Caco-2 (cell line): ENCODE results near the gene RAI1. TPM values are rescaled to one million over a fixed set of nuclear protein-coding genes. Genes with fewer than 3 reads are reported as not detected.

Source experiments
- BruUV-seq: library from RNA; stranded (reverse); fragments of 400-500 nt; replicated peaks from 2 replicates; lab custom pipeline; 2021; lab: Mats Ljungman, UMichigan
- CTCF ChIA-PET: fragments of 300-600 bp; sonication (Branson Sonifier 250); formaldehyde crosslinking; loops from one replicate; lab custom pipeline; 2022; ENCODE audit warnings: antibody characterized with exemption; lab: Charles Lee
- POLR2A ChIA-PET: fragments of 300-600 bp; sonication (Branson Sonifier 250); formaldehyde crosslinking; loops from one replicate; lab custom pipeline; 2022; ENCODE audit warnings: antibody characterized with exemption; lab: Charles Lee
- DNase-seq, 2 experiments: peaks; one replicate each; pipeline versions ENCODE4 v3.0.0 to v3.0.0-alpha.2; 2020 to 2022
- H3K27me3 ChIP-seq: replicated peaks from 2 replicates; pipeline ENCODE4 v1.6.0; 2011; ENCODE audit warnings: low read length; ENCODE audit not compliant: control insufficient read depth, insufficient read depth
- H3K36me3 ChIP-seq: 2 replicates; pipeline ENCODE4 v1.5.1; 2011; ENCODE audit warnings: low read length; ENCODE audit not compliant: control insufficient read depth, insufficient read depth
- H3K4me1 ChIP-seq: fragments of 250-450 bp; sonication (Bioruptor Pico); 2 replicates; pipeline ENCODE4 v1.5.1; 2020; ENCODE audit warnings: mild to moderate bottlenecking
- H3K4me3 ChIP-seq: 2 replicates; pipeline ENCODE4 v1.5.1; 2011; ENCODE audit warnings: low read depth, mild to moderate bottlenecking, control low read depth, low read length
- H3K9me3 ChIP-seq: fragments of 250-450 bp; sonication (Bioruptor Pico); 2 replicates; pipeline ENCODE4 v1.5.1; 2020; ENCODE audit warnings: mild to moderate bottlenecking, moderate library complexity
- H3K27ac Mint-ChIP-seq: one replicate; pipeline ENCODE4 v1.8.0; 2022; ENCODE audit warnings: mixed read lengths; ENCODE audit not compliant: unreplicated experiment
- H3K27me3 Mint-ChIP-seq: one replicate; pipeline ENCODE4 v1.8.0; 2022; ENCODE audit warnings: mixed read lengths; ENCODE audit not compliant: insufficient read depth, unreplicated experiment
- H3K36me3 Mint-ChIP-seq: one replicate; pipeline ENCODE4 v1.8.0; 2022; ENCODE audit warnings: mild to moderate bottlenecking, mixed read lengths; ENCODE audit not compliant: insufficient read depth, unreplicated experiment
- H3K4me1 Mint-ChIP-seq: one replicate; pipeline ENCODE4 v1.8.0; 2022; ENCODE audit warnings: low read depth, mixed read lengths; ENCODE audit not compliant: unreplicated experiment
- H3K4me3 Mint-ChIP-seq: one replicate; pipeline ENCODE4 v1.8.0; 2022; ENCODE audit warnings: mild to moderate bottlenecking, moderate library complexity, mixed read lengths; ENCODE audit not compliant: unreplicated experiment
- H3K9me3 Mint-ChIP-seq: one replicate; pipeline ENCODE4 v1.8.0; 2022; ENCODE audit warnings: mixed read lengths; ENCODE audit not compliant: unreplicated experiment
- CTCF ChIP-seq, 2 experiments: fragments of 200-600 bp in 1 of 2; IDR thresholded peaks; 1 replicate in 1 of 2; 2 replicates in 1 of 2; pipeline versions ENCODE4 v1.5.1 to v1.8.0; 2011 to 2022; ENCODE audit warnings: antibody characterized with exemption in 1 of 2, control low read depth in 1 of 2, inconsistent platforms in 1 of 2, low read depth in 1 of 2, low read length in 1 of 2, mild to moderate bottlenecking in 1 of 2, moderate library complexity in 1 of 2; ENCODE audit not compliant: insufficient read depth in 1 of 2, severe bottlenecking in 1 of 2, unreplicated experiment in 1 of 2
- intact Hi-C: fragments of 100-400 bp; cut with micrococcal nuclease; formaldehyde crosslinking; loops from one replicate; pipeline ENCODE4 v1.10.0; 2022; ENCODE audit not compliant: unreplicated experiment
- total RNA-seq: library from RNA; stranded (reverse); gene quantifications from 2 replicates; pipeline ENCODE4 v1.2.3, GENCODE V29; 2022

The RAI1 gene
- total RNA-seq, 1 experiment from 2014 or later: 44.3 TPM

GRCh38 chr17:17698869-17699351 is 17.7 kb downstream of the RAI1 start:
- no peak for DNase-seq
- no peak for TF ChIP-seq CTCF (IDR thresholded peaks at IDR 0.05; ENCODE audit: insufficient read depth in 1 of 2, low read depth in 1 of 2, low read length in 1 of 2, severe bottlenecking in 1 of 2, unreplicated experiment in 1 of 2)
- Mint-ChIP-seq H3K4me1 (peaks cover 31% of the 10 kb centered on the region), H3K36me3 (peaks cover 35% of the 10 kb centered on the region), H3K27me3 (no peaks in the 10 kb centered on the region), H3K27ac (peak overlapping the region; percentile 51), H3K4me3 (no peak overlapping the region), H3K9me3 (no peaks in the 10 kb centered on the region)
- no peaks in the 10 kb centered on the region for H3K27me3 ChIP-seq
- no TSS peak for BruUV-seq
- H3K4me3 ChIP-seq: no peak overlapping the region
- peaks cover 2% of the 10 kb centered on the region; the same call in 1 of the 2 replicates for H3K36me3 ChIP-seq
- ChIA-PET POLR2A (no interaction called here), CTCF (no interaction called here)
- H3K9me3 ChIP-seq: no peaks in the 10 kb centered on the region
- H3K4me1 ChIP-seq: peaks cover 9% of the 10 kb centered on the region
- intact Hi-C loops: no loop called here

- Histone ChIP-seq H3K27me3 (no peaks in the 10 kb centered on the region), H3K36me3 (peaks cover 2% of the 10 kb centered on the region; the same call in 1 of the 2 replicates), H3K4me3 (no peak overlapping the region), H3K9me3 (no peaks in the 10 kb centered on the region), H3K4me1 (peaks cover 6% of the 10 kb centered on the region)
- H3K4me1 Mint-ChIP-seq: peaks cover 28% of the 10 kb centered on the region
- peaks cover 33% of the 10 kb centered on the region for H3K36me3 Mint-ChIP-seq
- no peaks in the 10 kb centered on the region for H3K27me3 Mint-ChIP-seq
- DNase-seq: no peak
- intact Hi-C loops: no loop called here
- no peak overlapping the region for H3K4me3 Mint-ChIP-seq
- H3K9me3 Mint-ChIP-seq: no peaks in the 10 kb centered on the region
- no TSS peak for BruUV-seq
- no peak overlapping the region for H3K27ac Mint-ChIP-seq
- CTCF ChIA-PET: no interaction called here
- TF ChIP-seq CTCF (IDR thresholded peaks at IDR 0.05; ENCODE audit: insufficient read depth in 1 of 2, low read depth in 1 of 2, low read length in 1 of 2, severe bottlenecking in 1 of 2, unreplicated experiment in 1 of 2): no peak
- POLR2A ChIA-PET: no interaction called here
Measured at GRCh38 chr17:17699491-17699890, 18.2 kb downstream of the RAI1 start.

- ChIA-PET CTCF (no interaction called here), POLR2A (no interaction called here)
- no peak for DNase-seq
- no peak overlapping the region for H3K4me3 ChIP-seq
- Mint-ChIP-seq H3K27me3 (no peaks in the 10 kb centered on the region), H3K36me3 (peaks cover 33% of the 10 kb centered on the region), H3K4me1 (peaks cover 24% of the 10 kb centered on the region), H3K4me3 (no peak overlapping the region), H3K9me3 (no peaks in the 10 kb centered on the region), H3K27ac (no peak overlapping the region)
- intact Hi-C loops: no loop called here
- BruUV-seq: no TSS peak
- H3K9me3 ChIP-seq: no peaks in the 10 kb centered on the region
- peaks cover 3% of the 10 kb centered on the region; the same call in 1 of the 2 replicates for H3K36me3 ChIP-seq
- H3K4me1 ChIP-seq: peaks cover 6% of the 10 kb centered on the region
- H3K27me3 ChIP-seq: no peaks in the 10 kb centered on the region
- TF ChIP-seq CTCF (IDR thresholded peaks at IDR 0.05; ENCODE audit: insufficient read depth in 1 of 2, low read depth in 1 of 2, low read length in 1 of 2, severe bottlenecking in 1 of 2, unreplicated experiment in 1 of 2): no peak
Measured at GRCh38 chr17:17700251-17700969, 19.2 kb downstream of the RAI1 start.
